Measurements from ENCODE around the gene DLX5.

- TF ChIP-seq ETV1 (tag; conservative IDR thresholded peaks at IDR 0.05; ENCODE audit: low read depth) (no peak), TAF1 (IDR thresholded peaks at IDR 0.05; ENCODE audit: control insufficient read depth, extremely low read depth, insufficient read depth, low read length, severe bottlenecking) (no peak)
Measured at GRCh38 chr7:97006816-97007582, 17.6 kb downstream of the DLX5 start.

Measured in K562 (cell line).